IMR-90 (cell line): ENCODE results near the gene HLA-C. TPM values are rescaled to one million over a fixed set of nuclear protein-coding genes. Genes with fewer than 3 reads are reported as not detected.

Experiments used
- ATAC-seq: fragments of 200-7000 bp; cut with Tn5 transposase; 2 replicates; pipeline ENCODE4 v1.9.1; 2020; ENCODE audit warnings: low read depth, mild to moderate bottlenecking, moderate library complexity
- BruUV-seq: library from RNA; stranded (reverse); fragments of 400-500 nt; replicated peaks from 2 replicates; lab custom pipeline; 2021; lab: Mats Ljungman, UMichigan
- CTCF ChIA-PET: fragments of 300-600 bp; formaldehyde crosslinking; extraction: SDS; loops from one replicate; lab custom pipeline; 2021; ENCODE audit warnings: antibody characterized with exemption; lab: Yijun Ruan, JAX
- POLR2A ChIA-PET: fragments of 300-600 bp; sonication (Branson Sonifier 250); formaldehyde crosslinking; loops from one replicate; lab custom pipeline; 2022; ENCODE audit warnings: antibody characterized with exemption; ENCODE audit not compliant: unreplicated experiment; lab: Charles Lee
- DNase-seq: peaks from one replicate; pipeline ENCODE4 v3.0.0; 2013
- H2AFZ ChIP-seq: replicated peaks from 2 replicates; pipeline ENCODE3; 2013; ENCODE audit warnings: low read length, mild to moderate bottlenecking; ENCODE audit not compliant: poor library complexity
- H2AK5ac ChIP-seq: 2 replicates; pipeline ENCODE4 v1.6.1; 2013; ENCODE audit warnings: low read depth, low read length, inconsistent platforms
- H2AK9ac ChIP-seq: replicated peaks from 2 replicates; pipeline ENCODE3; 2013; ENCODE audit warnings: mild to moderate bottlenecking, low read depth, low read length, moderate library complexity; ENCODE audit not compliant: poor library complexity
- H2BK120ac ChIP-seq: 2 replicates; pipeline ENCODE4 v1.6.1; 2013; ENCODE audit warnings: low read depth, low read length, inconsistent platforms
- H2BK15ac ChIP-seq: 3 replicates; pipeline ENCODE4 v1.6.1; 2013; ENCODE audit warnings: low read depth, low read length, inconsistent platforms
- H2BK20ac ChIP-seq: 2 replicates; pipeline ENCODE4 v1.6.1; 2013; ENCODE audit warnings: low read depth, mild to moderate bottlenecking, inconsistent platforms, low read length, moderate library complexity
- H2BK5ac ChIP-seq: 2 replicates; pipeline ENCODE4 v1.6.1; 2013; ENCODE audit warnings: mild to moderate bottlenecking, low read depth, low read length, inconsistent platforms; ENCODE audit not compliant: poor library complexity, severe bottlenecking
- H3K14ac ChIP-seq: replicated peaks from 2 replicates; pipeline ENCODE4 v1.6.1; 2013; ENCODE audit warnings: low read depth, low read length, inconsistent platforms
- H3K18ac ChIP-seq: 2 replicates; pipeline ENCODE4 v1.6.1; 2013; ENCODE audit warnings: low read depth, low read length, control low read depth
- H3K23ac ChIP-seq: 2 replicates; pipeline ENCODE4 v1.6.1; 2013; ENCODE audit warnings: low read depth, low read length, inconsistent platforms
- H3K27ac ChIP-seq: 2 replicates; pipeline ENCODE4 v1.5.1; 2013; ENCODE audit warnings: mild to moderate bottlenecking, control low read depth, low read length; ENCODE audit not compliant: insufficient read depth
- H3K27me3 ChIP-seq: 2 replicates; pipeline ENCODE4 v1.6.1; 2013; ENCODE audit warnings: low read length; ENCODE audit not compliant: control insufficient read depth, insufficient read depth
- H3K36me3 ChIP-seq: 2 replicates; pipeline ENCODE4 v1.6.1; 2013; ENCODE audit warnings: low read length, mixed read lengths; ENCODE audit not compliant: control insufficient read depth, insufficient read depth
- H3K4ac ChIP-seq: 2 replicates; pipeline ENCODE4 v1.6.1; 2013; ENCODE audit warnings: low read depth, low read length, inconsistent platforms
- H3K4me1 ChIP-seq: 2 replicates; pipeline ENCODE4 v1.6.1; 2013; ENCODE audit warnings: low read length, mixed read lengths; ENCODE audit not compliant: control insufficient read depth, insufficient read depth
- H3K4me2 ChIP-seq: 2 replicates; pipeline ENCODE4 v1.6.1; 2013; ENCODE audit warnings: low read depth, mild to moderate bottlenecking, control low read depth, low read length, moderate library complexity
- H3K4me3 ChIP-seq: 2 replicates; pipeline ENCODE4 v1.5.1; 2013; ENCODE audit warnings: low read depth, mild to moderate bottlenecking, control low read depth, low read length, moderate library complexity; ENCODE audit not compliant: insufficient read depth
- H3K56ac ChIP-seq: 2 replicates; pipeline ENCODE4 v1.6.1; 2013; ENCODE audit warnings: low read length, inconsistent platforms; ENCODE audit not compliant: insufficient read depth; ENCODE audit errors: extremely low read depth
- H3K79me1 ChIP-seq, 2 experiments: 2 replicates each; pipeline ENCODE4 v1.6.1; 2013; ENCODE audit warnings: low read length in 2 of 2, inconsistent platforms in 1 of 2, low read depth in 1 of 2
- H3K9ac ChIP-seq: 2 replicates; pipeline ENCODE4 v1.6.1; 2013; ENCODE audit warnings: low read depth, low read length, control low read depth
- H3K9me1 ChIP-seq: 2 replicates; pipeline ENCODE4 v1.6.1; 2013; ENCODE audit warnings: low read length, inconsistent platforms; ENCODE audit not compliant: insufficient read depth
- H3K9me3 ChIP-seq: 2 replicates; pipeline ENCODE4 v1.6.1; 2013; ENCODE audit warnings: low read length; ENCODE audit not compliant: control insufficient read depth, insufficient read depth
- H4K20me1 ChIP-seq: 2 replicates; pipeline ENCODE4 v1.6.1; 2013; ENCODE audit warnings: low read length, inconsistent platforms; ENCODE audit not compliant: insufficient read depth
- H4K5ac ChIP-seq: 2 replicates; pipeline ENCODE4 v1.6.1; 2013; ENCODE audit warnings: mild to moderate bottlenecking, low read depth, low read length, control low read depth
- H4K8ac ChIP-seq, 2 experiments: 2 replicates each; pipeline ENCODE4 v1.6.1; 2013; ENCODE audit warnings: low read depth in 2 of 2, low read length in 2 of 2, control low read depth in 1 of 2, inconsistent platforms in 1 of 2
- H4K91ac ChIP-seq: 2 replicates; pipeline ENCODE4 v1.6.1; 2013; ENCODE audit warnings: low read depth, low read length, inconsistent platforms; ENCODE audit not compliant: insufficient read depth
- BHLHE40 ChIP-seq: fragments of 150-350 bp; IDR thresholded peaks from 2 replicates; pipeline ENCODE4 v1.6.1; 2016; ENCODE audit warnings: mild to moderate bottlenecking, low read depth, low read length
- CEBPB ChIP-seq: IDR thresholded peaks from 2 replicates; pipeline ENCODE4 v1.6.1; 2012; ENCODE audit warnings: low read depth, low read length, improper control_type of control experiment
- CHD1 ChIP-seq: IDR thresholded peaks from 2 replicates; pipeline ENCODE4 v1.6.1; 2012; ENCODE audit warnings: low read depth, low read length, improper control_type of control experiment
- CTCF ChIP-seq: conservative IDR thresholded peaks from 2 replicates; pipeline ENCODE4 v1.5.1; 2012; ENCODE audit warnings: mild to moderate bottlenecking, low read depth, low read length, improper control_type of control experiment
- FOS ChIP-seq: fragments of 150-350 bp; IDR thresholded peaks from 2 replicates; pipeline ENCODE4 v1.6.1; 2016; ENCODE audit warnings: low read depth, low read length
- MAFK ChIP-seq: IDR thresholded peaks from 2 replicates; pipeline ENCODE4 v1.6.1; 2012; ENCODE audit warnings: low read depth, low read length, improper control_type of control experiment
- MAZ ChIP-seq: IDR thresholded peaks from 2 replicates; pipeline ENCODE4 v1.6.1; 2012; ENCODE audit warnings: low read depth, mild to moderate bottlenecking, low read length, improper control_type of control experiment, moderate library complexity, borderline replicate concordance
- MXI1 ChIP-seq: IDR thresholded peaks from 2 replicates; pipeline ENCODE4 v1.6.1; 2012; ENCODE audit warnings: low read depth, mild to moderate bottlenecking, low read length, moderate library complexity, borderline replicate concordance
- NFE2L2 ChIP-seq: fragments of 150-350 bp; IDR thresholded peaks from 2 replicates; pipeline ENCODE4 v1.6.1; 2016; ENCODE audit warnings: low read depth, mild to moderate bottlenecking, low read length
- POLR2A ChIP-seq: IDR thresholded peaks from 2 replicates; pipeline ENCODE4 v1.6.1; 2012; ENCODE audit warnings: mild to moderate bottlenecking, low read depth, low read length
- RAD21 ChIP-seq: IDR thresholded peaks from 2 replicates; pipeline ENCODE4 v1.6.1; 2012; ENCODE audit warnings: low read length, improper control_type of control experiment
- RCOR1 ChIP-seq: IDR thresholded peaks from 2 replicates; pipeline ENCODE4 v1.6.1; 2012; ENCODE audit warnings: mild to moderate bottlenecking, low read length, improper control_type of control experiment; ENCODE audit not compliant: insufficient replicate concordance
- RFX5 ChIP-seq: IDR thresholded peaks from 2 replicates; pipeline ENCODE4 v1.8.0; 2012; ENCODE audit warnings: low read depth, mild to moderate bottlenecking, low read length, moderate library complexity
- SMC3 ChIP-seq: fragments of 150-350 bp; IDR thresholded peaks from 2 replicates; pipeline ENCODE4 v1.6.1; 2016; ENCODE audit warnings: low read depth, mild to moderate bottlenecking, antibody characterized with exemption, low read length, moderate library complexity
- WGBS, 2 experiments: methylation state at CpG; one replicate each; pipeline versions ENCODE4 v1.1.5 to v1.1.7; 2013; ENCODE audit warnings: missing lambda C conversion rate in 2 of 2; ENCODE audit not compliant: insufficient read length in 1 of 2; ENCODE audit errors: extremely low coverage in 2 of 2; 5-methylcytosine and 5-hydroxymethylcytosine counted together
- dilution Hi-C: fragments of 300-500 bp; cut with HindIII; formaldehyde crosslinking; loops from one replicate; pipeline ENCODE4 v1.14.3; 2018; ENCODE audit warnings: low sequenced_read_pairs; ENCODE audit not compliant: unreplicated experiment
- in situ Hi-C: fragments of 300-500 bp; cut with MboI; formaldehyde crosslinking; loops from 3 replicates; pipeline ENCODE4 v1.14.3; 2019; ENCODE audit warnings: low sequenced_read_pairs, inconsistent platforms, mixed read lengths
- intact Hi-C: fragments of 100-400 bp; cut with micrococcal nuclease; formaldehyde crosslinking; loops from 2 replicates; pipeline ENCODE4 v1.10.0; 2022
- polyA plus RNA-seq, 3 experiments: library from polyadenylated mRNA; depleted of rRNA; stranded (reverse); fragments of >200 nt; gene quantifications; 2 replicates each; pipeline ENCODE4 v1.2.3, GENCODE V29; 2012; ENCODE audit warnings: low replicate concordance in 1 of 3
- total RNA-seq: library from RNA; depleted of rRNA; stranded (reverse); fragments of >200 nt; gene quantifications from 2 replicates; pipeline ENCODE4 v1.2.3, GENCODE V29; 2012
- TF ChIP-seq, protein P1 (sequence below): fragments of 150-350 bp; IDR thresholded peaks from 2 replicates; pipeline ENCODE4 v1.6.1; 2016; ENCODE audit warnings: low read depth, mild to moderate bottlenecking, low read length, moderate library complexity, borderline replicate concordance
- TF ChIP-seq, protein P2 (sequence below): fragments of 150-350 bp; IDR thresholded peaks from 2 replicates; pipeline ENCODE4 v1.6.1; 2017; ENCODE audit warnings: mild to moderate bottlenecking, antibody characterized with exemption, low read length, low read depth

The HLA-C gene
- total and polyA plus RNA-seq, 2 of the 4 experiments (the other 2 are of a cell fraction): 8.8 to 87.3 TPM

DNA sequence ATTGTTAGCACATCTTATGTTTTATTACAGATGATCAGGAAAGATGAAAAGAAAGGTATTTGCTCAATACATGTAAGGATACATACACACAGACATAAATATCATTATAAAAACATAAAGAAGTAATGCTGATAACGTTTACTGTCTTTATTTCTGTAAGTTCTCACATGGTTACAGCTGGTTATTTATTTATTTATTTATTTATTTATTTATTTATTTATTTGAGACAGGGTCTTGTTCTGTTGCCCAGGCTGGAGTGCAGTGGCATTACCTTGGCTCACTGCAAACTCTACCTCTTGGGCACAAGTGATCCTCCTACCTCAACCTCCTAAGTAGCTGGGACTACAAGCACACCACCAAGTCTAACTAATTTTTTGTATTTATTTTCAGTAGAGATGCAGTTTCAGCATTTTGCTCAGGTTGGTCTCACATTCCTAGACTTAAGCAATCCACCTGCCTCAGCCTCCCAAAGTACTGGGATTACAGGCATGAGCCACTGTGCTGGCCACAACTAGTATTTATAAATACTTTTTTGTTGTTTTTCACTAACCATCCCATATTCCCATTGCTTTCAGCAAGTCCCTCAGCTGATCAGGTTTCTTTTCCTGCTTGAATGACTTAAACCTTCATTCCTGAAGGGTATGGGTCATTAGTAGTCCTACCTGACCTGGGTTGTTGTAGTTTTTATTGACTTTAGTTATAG is 49.3 kb upstream of the HLA-C start:
- dilution Hi-C loops (no loop called here), intact Hi-C loops (no loop called here), in situ Hi-C loops (no loop called here)
- Histone ChIP-seq H3K14ac (no peak overlapping the region), H4K91ac (no peak overlapping the region), H3K4me1 (no peaks in the 10 kb centered on the region), H3K23ac (no peak overlapping the region), H4K8ac (no peak overlapping the region), H4K20me1 (no peaks in the 10 kb centered on the region), H2BK5ac (no peak overlapping the region), H2BK15ac (no peak overlapping the region), H3K9ac (no peak overlapping the region), H3K56ac (no peak overlapping the region), H3K4me3 (no peak overlapping the region), H2BK20ac (no peak overlapping the region), H3K4me2 (no peak overlapping the region), H3K36me3 (no peaks in the 10 kb centered on the region), H3K9me3 (no peaks in the 10 kb centered on the region), H3K4ac (no peak overlapping the region), H2BK120ac (no peak overlapping the region), H4K5ac (no peak overlapping the region), H2AK5ac (no peak overlapping the region), H3K9me1 (no peaks in the 10 kb centered on the region), H2AK9ac (no peak overlapping the region), H3K27me3 (peaks cover 6% of the 10 kb centered on the region; the same call in 1 of the 2 replicates), H3K27ac (no peak overlapping the region), H2AFZ (no peak overlapping the region), H3K18ac (no peak overlapping the region), H3K79me1 (no peaks in the 10 kb centered on the region)
- no TSS peak for BruUV-seq
- DNase-seq: no peak
- ATAC-seq: no peak
- CTCF ChIA-PET: interaction anchor here (0.6 kb wide), 2 partner anchors 23 to 670 kb away, joined by 3 read pairs; no protein-coding TSS in a partner anchor
- TF ChIP-seq RCOR1 (no peak), POLR2A (no peak), RAD21 (no peak), MXI1 (no peak), SMC3 (no peak), RFX5 (no peak), NFE2L2 (no peak), FOS (no peak), MAZ (no peak), CEBPB (no peak), CTCF (no peak), MAFK (no peak), BHLHE40 (no peak), CHD1 (no peak)
- TF ChIP-seq, protein P1, sequence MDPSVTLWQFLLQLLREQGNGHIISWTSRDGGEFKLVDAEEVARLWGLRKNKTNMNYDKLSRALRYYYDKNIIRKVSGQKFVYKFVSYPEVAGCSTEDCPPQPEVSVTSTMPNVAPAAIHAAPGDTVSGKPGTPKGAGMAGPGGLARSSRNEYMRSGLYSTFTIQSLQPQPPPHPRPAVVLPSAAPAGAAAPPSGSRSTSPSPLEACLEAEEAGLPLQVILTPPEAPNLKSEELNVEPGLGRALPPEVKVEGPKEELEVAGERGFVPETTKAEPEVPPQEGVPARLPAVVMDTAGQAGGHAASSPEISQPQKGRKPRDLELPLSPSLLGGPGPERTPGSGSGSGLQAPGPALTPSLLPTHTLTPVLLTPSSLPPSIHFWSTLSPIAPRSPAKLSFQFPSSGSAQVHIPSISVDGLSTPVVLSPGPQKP: no peak
- TF ChIP-seq, protein P2, sequence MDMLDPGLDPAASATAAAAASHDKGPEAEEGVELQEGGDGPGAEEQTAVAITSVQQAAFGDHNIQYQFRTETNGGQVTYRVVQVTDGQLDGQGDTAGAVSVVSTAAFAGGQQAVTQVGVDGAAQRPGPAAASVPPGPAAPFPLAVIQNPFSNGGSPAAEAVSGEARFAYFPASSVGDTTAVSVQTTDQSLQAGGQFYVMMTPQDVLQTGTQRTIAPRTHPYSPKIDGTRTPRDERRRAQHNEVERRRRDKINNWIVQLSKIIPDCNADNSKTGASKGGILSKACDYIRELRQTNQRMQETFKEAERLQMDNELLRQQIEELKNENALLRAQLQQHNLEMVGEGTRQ: no peak
- POLR2A ChIA-PET: no interaction called here
- WGBS, 2 experiments: no CpG with 5 or more reads among the region's 1 CpG
